Measurements from ENCODE around the gene CENPO.

- no peak for TF ChIP-seq EZH2phosphoT487 (IDR thresholded peaks at IDR 0.05; ENCODE audit: insufficient read depth, low read depth)
- TF ChIP-seq EZH2 (IDR thresholded peaks at IDR 0.05; ENCODE audit: insufficient read depth, poor library complexity, severe bottlenecking) = no peak
These were observed 44.8 kb downstream of the CENPO start for GRCh38 chr2:24837996-24838513.

Data from GM23248 (cell line).